ENCODE measurements around the gene CHCHD3.

Gene CHCHD3

DNA sequence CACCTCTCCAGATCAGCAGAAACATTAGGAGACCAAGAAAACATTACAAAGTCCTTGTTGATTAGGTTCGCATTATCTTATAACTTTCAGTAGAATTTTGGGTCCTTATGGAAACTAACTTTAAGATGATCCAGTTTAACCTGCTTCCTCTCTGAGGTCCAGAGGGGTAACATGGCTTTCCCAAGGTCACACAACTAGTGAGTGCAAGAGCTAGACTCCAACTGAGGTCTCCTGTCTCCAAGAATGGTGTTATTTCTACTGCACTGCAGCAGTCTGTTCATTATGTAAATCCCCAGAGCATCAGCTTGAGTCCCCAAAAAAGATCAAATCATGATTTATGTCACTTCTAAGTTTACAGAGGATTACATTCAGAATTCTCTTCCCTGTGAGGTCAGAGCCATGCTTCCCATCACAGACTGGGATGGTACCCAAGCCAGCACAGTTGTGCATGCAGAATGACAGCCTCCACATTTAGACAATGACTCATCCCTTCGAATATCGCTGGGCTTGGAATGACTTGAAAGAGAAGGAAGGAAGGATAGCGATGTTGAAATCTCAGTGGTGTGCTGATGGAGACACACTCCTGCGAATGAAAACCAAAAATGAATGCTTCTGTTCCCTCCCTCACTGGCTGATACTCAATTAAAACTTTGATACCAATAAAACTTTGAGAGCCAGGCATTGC, 342.5 kb downstream of the CHCHD3 start:
- DNase-seq (ENCODE audit: low spot score) = no peak

DNA sequence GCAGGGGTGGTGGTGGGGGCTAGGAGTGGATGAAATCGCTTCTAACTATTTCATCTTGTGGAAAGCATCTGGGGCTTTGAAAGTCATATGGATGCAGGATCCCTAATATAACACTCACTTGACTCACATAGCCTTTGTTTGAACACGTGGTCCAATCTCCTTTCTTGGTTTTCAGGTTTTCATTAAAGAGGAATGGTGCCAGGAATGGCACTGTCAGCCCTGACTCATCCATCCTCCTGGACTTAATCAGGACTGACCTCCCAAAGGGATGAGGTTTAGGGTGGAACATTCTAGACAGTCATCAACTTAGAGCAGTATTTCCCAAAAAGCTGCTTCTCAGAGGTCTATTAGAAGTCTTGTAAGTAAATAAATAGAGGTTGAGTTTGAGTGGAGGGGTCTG, 343.6 kb downstream of the CHCHD3 start:
- no peak for DNase-seq (ENCODE audit: low spot score)

- no peak for DNase-seq (ENCODE audit: low spot score)
Observed at GRCh38 chr7:132735476-132735875, 346.4 kb downstream of the CHCHD3 start.
